Activated T-cell treated with anti-CD3 and anti-CD28 coated beads, Interleukin-2, amount 50 U/mL, for 1 hour (primary cell): Measurements from ENCODE around the gene SEMA3G.

Experiments
- DNase-seq: peaks from one replicate; pipeline ENCODE4 v3.0.0-alpha.2; 2020

The SEMA3G gene

DNA sequence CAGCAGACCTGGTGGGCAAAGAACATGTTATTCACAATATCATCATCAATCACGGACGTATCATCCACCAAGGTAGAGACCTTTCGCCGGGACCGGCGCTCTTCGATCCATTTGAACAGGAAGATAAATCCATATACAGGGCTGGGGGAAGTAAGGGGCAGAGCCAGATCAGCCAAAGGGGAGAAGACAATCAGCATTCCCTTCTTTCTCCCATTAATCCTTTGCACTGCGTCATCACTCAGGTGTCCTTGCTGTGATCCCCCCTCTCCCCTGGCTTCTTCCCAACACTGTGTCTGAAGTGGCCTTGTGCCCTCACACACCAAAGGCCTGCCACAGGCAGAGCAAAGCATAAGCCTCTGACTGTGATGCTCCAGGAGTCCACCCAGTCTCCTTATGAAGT is 36.4 kb downstream of the SEMA3G start:
- no peak for DNase-seq

DNA sequence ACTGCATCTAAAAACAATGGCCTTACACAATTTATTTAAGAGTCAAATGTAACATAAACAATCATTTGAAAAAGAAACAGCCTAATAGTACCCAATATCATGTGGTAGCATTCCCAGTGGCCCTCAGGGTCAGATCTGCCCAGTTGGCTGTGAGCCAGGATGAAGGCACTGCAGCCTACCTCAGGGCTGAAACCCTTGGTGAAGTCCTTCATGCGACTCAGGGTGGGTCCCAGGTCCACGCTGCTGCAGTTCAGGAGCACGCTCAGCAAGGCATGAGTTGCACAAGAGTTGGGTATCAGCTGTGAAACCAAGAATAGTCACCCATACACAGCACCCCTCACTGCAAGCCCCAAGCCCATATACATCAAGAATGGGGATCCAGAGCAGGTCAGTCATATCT is 37.1 kb downstream of the SEMA3G start:
- no peak for DNase-seq

DNA sequence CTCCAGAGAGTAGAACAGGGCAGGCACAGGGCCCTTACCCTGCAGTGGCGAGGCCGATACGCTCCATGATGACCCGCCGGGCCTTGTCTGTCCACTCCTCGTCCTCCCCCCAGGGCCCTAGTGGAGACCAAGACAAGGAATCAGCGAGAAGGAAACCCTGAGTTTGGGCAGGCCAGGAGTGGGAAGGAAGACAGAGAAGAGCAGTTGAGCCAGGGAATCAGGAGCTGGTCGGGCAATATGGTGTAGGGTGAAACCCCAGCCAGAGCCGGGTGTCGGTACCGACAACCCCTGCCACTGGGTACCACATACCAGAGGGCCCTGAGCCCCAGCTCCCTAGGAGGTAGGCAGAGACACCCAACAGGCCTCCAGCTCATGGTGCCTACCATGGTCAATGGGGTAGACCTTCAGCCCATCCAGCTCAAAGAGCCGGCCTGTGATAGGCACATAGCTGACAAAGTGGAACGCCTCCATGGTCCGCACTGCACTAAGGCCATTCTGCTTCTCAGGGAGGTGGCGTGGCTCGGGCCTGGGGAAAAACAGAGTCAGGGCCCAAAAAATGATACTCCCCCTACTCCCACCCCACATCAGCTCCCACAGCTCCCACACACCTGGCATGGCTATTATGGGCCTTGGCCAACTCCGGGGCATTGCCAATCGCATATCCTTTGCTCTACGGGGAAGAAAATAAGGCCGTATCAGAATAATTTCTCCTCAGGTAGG is 38.0 kb downstream of the SEMA3G start:
- no peak for DNase-seq

DNA sequence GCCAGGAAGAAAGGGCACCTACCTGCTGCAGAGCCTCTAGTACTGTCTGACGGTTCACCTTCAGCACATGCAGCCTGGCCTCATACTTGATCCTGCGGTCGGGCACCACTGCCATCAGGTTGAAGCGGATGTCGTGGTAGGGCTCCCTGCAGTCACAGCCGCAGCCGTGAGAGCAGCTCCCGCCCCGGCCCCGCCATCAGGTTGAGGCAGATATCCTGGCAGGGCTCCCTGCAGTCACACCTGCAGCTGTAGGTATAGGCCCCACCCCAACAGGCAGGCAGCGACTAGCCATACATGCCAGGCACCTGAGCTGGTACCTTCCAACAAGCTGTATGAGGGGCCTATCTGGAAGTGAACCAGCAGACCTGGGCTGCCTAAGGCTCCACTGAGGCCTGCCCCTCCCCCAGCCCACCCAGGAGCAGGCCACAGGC is 38.7 kb downstream of the SEMA3G start:
- peak; percentile 17 for DNase-seq

DNA sequence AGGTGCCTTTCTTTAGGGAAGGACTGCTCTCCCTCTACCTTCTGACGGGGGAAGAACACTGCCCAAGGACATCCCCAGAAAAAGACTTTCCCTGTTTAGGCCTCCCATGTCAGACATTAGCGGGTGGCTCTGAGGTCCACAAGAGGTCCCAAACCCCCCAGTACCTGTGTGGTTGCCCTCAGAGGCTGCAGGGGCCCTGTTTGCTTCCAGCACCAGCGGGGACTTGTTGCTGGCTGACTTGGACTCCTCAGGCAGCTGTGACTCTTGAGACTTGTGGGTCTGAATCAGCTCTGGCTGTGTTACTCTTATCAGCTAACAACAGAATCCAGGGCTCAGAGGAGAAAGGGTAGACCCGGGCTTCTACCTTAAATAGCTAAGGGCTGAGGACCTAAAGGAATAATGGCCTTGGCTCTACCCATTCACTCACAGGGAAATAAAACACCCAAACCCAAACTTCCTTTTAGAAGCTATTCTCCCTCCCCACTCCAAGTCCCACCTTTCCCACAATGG is 39.2 kb downstream of the SEMA3G start:
- DNase-seq: peak; percentile 11

DNA sequence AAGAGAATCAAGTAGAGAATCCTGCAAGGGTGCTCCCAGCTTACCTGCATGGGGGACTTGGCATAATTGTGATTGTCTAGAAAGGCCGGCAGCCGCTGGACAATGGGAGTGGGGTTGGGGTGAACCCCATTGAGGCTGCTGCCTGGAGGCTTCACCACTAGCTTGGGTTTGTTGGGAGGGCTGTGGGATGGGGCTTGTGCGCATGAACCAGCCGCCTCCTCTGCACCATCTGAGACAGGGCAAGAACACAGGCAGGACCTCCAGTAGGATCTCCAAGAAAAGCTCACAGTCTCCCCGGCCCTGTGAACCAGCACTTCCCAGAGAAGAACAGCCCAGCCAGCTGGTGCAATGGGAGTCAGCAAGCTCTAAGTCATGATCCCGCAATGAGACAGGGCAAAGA is 39.8 kb downstream of the SEMA3G start:
- DNase-seq: peak; percentile 6

DNA sequence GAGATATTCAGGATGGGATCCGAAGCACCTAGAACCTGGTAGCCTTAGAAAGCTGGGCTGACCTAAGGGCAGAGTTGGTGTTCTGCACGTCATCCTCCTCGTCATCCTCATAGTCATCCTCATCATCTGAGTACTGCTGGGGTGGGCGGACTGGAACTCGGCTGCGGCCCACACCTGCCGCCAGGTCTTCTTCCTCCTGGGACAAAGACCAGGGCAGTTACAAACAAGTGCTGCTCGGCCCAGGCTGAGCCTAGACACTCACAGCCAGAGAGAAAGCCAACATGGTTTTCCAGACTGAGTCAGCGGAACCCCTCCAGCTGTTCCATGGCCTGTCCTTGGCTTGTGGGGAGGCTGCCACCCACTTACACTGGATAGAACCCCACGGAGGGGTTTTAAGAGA is 40.5 kb downstream of the SEMA3G start:
- peak; percentile 6 for DNase-seq

DNA sequence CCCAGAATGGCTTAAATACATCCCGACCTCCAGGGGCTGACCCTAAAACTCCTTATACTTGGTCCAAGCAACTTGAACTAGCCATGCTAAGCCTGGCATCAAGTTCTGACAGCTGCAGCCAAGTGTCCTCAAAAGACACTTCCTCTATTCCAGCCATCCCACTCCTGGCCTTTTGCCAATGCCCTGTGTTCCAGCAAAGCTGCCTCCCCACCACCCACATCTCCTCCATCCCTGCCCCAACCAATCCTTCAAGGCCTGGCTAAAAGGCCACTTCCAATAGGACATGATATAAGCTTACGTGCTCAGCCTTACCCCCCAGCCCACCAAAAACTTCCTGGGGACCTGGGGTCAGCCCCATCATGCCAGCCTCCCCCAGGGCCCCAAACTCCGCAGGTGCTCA is 40.9 kb downstream of the SEMA3G start:
- DNase-seq: peak; percentile 13

DNA sequence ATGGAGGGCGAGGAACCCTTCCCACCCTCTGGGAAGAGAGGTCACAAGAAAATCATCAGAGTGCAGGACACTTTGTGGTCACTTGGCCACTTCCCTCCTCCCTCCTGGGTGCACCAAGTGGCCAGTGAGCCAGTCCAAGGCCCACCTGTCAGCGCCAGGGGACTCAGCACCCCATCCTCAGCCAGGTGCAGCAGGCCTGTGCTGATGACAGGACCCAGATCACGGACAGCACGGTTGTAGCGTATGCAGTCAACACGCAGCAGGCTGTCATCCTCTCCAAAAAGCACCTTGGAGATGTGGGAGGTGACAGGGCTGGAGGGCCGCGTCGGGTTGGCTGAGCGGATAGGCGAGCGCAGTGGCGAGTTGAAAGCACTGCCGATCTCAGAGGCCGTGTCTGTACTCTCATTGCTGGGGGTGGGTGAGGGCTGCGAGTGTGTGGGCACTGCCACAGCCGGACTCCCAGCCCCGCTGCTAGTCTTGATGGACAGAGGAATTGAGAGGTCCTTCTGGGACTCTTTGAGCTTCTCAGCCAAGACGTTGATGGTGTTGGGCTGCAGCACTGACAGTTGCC is 41.5 kb downstream of the SEMA3G start:
- DNase-seq: peak; percentile 12

DNA sequence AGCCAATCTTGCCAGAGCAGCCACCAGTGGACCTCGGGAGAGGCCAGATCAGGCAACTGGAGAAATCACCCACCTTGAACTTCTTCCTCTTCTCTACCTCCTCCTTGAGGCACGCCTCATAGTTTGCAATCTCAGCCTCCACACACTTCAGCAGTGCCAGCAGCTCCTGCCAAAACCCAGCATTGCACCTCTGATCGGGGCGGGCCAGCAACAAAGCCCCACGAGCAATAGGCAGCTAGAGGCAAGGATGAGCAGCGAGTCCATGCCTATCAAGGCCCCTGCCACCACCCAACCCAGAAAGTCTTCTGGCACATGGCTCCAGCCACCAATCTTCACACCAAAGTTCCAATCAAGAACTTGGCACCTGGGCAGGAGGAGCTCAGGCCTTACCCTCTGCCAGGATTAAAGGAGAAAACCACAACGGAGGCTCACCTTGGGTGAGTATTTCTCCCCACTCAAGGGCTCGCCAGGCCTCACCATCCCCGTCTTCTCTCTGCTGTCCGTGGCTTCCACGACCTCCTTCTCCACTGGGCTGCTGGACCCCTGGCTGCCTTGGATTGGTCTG is 42.1 kb downstream of the SEMA3G start:
- peak; percentile 12 for DNase-seq

DNA sequence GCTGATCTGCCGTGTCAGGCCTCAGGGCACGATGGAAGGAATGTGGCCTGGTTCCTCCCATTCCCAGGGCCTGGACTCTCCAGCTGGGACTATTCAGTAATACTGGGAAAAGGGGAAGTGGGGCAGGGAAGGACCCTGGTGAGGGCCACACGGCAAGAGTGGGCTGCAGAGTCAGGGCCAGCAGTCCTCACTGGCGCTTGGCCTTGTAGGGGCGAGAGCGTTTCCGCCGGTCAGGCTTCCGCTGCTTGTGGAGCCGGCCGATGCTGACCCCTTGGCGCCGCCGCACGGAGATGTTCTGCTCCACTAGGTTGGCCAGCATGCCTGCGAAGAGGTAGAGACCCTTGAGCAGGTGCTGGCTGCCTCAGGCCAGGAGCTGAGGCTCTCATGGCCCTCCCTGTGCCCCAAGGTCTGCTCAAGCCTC is 42.8 kb downstream of the SEMA3G start:
- DNase-seq: peak; percentile 15

DNA sequence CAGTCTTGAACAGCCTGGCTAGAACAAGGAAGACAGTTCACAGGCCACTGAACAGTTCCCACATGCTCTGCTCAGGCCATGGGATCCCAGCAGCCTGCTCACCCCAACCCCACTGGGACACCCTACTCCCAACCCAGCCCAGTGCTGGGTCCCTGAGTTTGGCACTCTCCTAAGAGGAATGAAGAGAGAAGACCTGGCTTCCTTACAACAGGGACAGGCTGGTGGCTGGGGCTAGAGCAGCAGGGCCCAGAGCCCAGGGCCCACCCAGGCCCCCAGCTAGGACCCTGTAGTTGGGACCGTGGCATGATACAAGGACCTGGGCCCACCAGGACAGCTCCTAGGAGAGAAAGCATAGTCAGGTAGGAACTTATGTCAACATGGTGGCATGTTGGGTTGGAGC is 43.4 kb downstream of the SEMA3G start:
- DNase-seq: peak; percentile 16

DNA sequence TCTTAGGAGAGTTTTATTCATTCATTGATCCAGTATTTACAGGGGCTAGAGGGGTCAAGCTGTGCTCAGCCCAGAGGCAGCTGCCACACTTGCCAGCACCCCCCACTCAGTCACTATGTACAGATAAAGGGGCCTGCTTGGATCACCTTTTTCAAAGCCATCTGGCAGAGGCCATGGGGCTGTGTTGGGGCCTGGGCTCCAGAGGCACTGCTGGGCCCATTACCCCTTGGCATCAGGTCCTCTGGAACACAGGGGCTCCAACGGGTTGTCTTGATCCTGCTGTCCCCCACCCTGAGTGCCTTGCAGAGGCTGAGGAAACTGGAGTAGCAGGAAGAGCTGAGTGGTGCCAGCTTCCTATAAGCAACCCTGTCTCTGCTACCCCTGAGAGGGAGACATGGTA is 43.9 kb downstream of the SEMA3G start:
- no peak for DNase-seq

DNA sequence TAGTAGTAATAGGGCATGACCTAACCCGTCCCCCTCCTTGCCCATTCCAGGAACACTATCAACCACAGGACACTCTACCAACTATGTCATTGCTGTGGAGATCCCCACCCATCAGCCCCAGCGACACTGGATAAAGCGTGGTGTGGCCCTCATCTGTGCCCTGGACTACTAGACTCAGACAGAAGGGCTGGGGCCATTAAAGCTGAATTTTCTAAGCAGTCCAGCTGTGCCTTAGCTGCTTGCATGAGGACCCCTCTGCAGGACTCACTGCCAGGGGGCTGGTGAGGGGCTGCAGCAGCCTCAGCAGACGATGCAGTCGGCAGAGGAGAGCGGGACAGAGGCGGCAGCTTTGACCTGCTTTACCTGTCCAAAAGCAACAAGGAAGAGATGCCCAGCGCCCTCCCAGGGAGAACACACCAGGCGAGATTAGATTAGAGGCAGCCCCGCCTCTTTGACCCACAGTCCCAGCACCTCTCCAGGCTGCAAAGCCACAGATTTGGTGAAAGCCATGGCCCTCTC is 44.6 kb downstream of the SEMA3G start:
- DNase-seq: no peak

DNA sequence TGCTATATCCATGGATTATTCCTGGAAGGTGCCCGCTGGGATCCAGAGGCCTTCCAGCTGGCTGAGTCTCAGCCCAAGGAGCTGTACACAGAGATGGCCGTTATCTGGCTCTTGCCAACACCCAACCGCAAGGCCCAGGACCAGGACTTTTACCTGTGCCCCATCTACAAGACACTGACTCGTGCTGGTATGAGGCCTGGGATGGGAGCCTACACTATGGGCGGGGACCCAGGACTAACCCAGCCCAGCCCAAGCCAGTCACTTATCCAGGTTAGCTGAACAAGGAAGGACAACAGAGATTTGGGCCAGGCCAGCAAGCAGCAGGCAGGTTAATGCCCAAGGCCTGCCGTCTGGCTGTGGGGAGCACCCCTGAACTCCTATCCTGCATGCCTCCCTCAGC is 45.3 kb downstream of the SEMA3G start:
- no peak for DNase-seq

DNA sequence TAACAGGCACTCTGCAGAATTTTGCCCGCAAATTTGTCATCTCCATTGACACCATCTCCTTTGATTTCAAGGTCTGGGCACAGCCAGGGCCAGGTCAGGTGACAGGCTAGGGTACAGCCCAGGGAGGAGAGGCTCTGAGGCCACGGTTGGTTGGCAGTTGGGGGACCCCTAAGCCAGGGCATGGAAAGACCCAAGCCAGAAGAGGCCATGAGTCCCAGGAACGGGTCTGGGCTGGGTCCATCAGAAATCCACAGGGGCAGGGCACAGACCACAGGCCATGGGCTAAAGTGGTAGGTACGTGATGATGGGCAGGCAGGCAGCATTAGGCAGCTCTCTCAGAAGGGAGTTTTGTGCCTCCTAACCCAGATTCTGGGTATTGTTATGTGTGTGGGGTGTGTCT is 45.8 kb downstream of the SEMA3G start:
- no peak for DNase-seq

DNA sequence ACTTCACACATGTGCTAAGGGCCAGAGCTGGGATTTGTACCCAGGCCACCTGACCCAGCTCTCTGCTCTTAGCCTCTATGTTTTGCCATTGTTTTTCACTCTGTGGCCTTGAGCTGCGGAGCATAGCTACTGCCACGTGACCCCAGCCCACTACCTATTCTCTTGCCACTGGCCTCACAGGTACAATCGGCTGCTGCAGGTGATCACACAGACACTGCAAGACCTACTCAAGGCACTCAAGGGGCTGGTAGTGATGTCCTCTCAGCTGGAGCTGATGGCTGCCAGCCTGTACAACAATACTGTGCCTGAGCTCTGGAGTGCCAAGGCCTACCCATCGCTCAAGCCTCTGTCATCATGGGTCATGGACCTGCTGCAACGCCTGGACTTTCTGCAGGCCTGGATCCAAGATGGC is 46.2 kb downstream of the SEMA3G start:
- DNase-seq: no peak

DNA sequence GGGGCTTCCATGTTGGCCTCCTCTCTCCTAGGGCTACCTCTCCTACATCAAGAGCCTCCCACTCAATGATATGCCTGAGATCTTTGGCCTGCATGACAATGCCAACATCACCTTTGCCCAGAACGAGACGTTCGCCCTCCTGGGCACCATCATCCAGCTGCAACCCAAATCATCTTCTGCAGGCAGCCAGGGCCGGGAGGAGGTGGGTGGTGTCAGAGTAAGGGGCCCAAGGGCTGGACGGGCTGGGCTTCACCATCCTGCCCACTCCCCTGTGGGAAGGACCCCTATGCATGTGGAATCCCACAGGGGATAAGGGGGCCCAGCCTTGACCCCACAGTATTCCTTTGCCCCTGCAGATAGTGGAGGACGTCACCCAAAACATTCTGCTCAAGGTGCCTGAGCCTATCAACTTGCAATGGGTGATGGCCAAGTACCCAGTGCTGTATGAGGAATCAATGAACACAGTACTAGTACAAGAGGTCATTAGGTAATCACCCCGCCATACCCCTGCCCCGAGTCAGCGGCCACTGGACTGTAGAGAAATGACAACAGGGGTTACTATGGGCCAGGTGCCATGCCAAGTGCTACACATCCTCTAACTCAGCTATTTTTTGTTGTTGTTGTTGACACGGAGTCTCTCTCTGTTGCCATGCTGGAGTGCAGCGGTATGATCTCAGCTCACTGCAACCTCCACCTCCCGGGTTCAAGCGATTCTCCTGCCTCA is 47.1 kb downstream of the SEMA3G start:
- no peak for DNase-seq

DNA sequence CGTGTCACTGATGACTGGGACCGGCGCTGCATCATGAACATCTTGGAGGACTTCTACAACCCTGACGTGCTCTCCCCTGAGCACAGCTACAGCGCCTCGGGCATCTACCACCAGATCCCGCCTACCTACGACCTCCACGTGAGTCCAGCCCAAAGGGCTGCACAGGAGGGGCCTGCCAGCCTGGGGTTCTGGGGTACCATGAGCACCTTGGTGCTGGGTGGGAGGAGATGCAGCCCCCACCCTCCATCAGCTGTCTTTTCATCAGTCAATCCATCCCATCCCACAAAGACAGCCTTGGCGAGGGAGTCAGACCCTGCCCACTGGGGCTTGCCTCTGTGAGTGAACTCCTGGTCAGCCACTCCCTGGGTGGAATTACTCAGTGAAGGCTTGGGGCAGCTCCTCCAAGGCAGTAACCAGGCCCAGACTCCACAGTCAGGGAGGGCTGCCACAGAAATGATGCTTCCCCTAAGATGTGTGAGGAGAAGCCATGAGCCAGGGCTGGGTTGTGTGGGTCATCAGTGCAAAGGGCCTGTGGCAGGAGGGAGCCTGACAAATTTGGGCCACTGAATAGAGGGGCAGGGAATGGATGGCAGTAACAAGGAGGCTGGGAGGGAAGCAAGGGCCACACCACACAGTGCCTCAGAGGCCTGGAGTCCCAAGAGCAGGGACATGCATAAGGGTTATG is 47.9 kb downstream of the SEMA3G start:
- DNase-seq: no peak

DNA sequence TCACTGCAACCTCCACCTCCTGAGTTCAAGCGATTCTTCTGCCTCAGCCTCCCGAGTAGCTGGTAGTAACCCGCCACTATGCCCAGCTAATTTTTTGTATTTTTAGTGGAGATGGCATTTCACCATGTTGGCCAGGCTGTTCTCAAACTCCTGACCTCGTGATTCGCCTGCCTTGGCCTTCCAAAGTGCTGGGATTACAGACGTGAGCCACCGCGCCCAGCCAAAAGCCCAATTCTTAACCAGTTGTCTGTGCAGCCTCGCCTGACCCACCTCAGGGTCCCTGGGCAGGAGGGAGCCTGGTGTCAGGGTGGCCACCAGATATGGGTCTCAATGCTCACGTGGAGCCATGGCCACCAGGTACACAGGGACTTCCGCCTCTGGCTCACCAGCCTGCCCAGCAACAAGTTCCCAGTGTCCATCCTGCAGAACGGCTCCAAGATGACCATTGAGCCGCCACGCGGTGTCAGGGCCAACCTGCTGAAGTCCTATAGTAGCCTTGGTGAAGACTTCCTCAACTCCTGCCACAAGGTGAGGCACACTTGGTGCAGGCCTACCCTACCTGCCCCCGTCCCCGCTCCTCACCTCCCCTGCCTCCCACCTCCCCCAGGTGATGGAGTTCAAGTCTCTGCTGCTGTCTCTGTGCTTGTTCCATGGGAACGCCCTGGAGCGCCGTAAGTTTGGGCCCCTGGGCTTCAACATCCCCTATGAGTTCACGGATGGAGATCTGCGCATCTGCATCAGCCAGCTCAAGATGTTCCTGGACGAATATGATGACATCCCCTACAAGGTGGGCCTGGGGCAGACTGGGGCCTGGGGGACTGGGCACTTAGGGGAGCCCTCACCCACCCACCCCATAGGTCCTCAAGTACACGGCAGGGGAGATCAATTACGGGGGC is 48.6 kb downstream of the SEMA3G start:
- no peak for DNase-seq

DNA sequence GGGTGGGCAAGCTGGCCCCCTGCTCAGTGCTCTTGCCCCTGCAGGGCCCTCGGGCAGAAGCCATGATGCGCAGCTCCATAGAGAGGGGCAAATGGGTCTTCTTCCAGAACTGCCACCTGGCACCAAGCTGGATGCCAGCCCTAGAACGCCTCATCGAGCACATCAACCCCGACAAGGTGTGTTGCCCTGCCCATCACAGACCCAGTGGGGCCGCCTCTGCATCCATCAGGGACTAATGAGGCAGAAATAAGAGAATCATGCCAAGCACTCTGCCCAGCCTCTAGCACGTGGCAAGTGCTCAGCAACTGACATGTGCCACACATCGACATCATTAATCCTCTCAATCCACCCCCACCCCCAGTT is 49.4 kb downstream of the SEMA3G start:
- no peak for DNase-seq
